ENCODE results near the gene HDAC4. TPM values are rescaled to one million over a fixed set of nuclear protein-coding genes. Genes with fewer than 3 reads are reported as not detected.

The HDAC4 gene
- polyA plus RNA-seq, 3 donors = 12.3 to 22.6 (median 14.5) TPM

DNA sequence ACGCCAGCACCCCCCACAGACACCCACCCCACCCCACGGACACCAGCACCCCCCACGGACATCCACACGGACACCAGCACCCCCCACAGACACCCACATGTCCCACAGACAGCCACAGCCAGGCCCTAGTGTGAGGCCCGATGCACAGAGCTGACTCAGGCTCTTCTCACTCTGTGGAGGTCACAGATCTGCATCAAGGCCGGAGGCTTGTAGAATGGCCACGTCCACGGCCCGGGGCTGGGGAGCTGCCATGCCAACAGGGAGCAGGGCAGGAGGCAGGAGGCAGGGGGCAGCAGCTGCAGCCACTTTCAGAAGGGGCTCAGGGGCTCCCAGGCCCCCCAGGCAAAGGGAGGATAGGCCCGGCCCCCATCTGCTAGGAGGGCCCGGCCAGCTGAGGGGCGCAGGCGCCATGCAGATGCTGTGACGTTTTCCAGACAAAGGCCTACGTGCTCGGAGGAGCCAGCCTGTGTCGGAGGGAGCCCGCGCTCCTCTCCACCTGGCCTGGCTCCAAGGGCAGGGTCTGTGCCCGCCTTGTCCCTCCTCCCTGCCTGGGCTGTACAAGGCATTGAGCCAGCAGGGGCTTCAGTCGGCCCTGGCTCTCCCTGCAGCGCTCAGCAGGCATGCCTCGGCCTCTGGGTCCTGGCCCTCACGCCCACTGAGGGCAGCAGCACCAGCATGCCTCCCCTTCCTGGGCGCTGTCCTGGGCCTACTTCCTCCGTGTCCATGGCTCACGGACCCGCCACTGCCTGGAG lies 304.0 kb downstream of the HDAC4 start:
- no peak for DNase-seq (ENCODE audit: extremely low read depth in 1 of 11, low read depth in 9 of 11, low spot score in 4 of 11)

DNA sequence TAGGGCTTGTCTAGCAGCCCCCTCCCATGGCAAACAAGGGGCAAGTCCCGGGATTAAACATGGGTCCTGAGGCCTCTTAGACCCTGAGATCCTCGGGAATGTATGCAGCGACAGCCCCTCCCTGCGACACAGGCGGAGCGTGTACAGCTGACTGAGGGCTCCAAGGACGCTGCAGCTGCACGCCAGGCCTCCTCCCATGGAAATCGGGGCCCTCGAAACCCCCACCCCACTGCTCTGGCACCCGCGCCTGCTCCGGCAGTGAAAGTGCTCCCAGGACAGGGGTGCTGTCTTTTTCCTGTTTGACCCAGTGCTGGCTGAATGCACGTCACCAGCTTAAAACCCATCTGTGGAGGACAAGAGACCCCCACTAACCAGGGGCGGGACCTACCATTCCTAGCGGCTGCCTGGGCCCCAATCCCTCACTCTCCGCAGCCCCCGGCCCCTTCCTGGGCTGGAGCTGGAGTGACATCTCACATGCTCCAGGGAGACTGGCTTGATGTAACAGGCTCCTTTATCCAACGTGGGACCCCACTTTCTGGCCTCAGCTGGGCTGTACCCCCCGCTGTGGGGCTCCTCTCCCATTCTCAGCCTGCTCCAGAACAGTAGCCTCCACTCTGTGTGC lies 305.2 kb downstream of the HDAC4 start:
- no peak for DNase-seq (ENCODE audit: extremely low read depth in 1 of 11, low read depth in 9 of 11, low spot score in 4 of 11)

DNA sequence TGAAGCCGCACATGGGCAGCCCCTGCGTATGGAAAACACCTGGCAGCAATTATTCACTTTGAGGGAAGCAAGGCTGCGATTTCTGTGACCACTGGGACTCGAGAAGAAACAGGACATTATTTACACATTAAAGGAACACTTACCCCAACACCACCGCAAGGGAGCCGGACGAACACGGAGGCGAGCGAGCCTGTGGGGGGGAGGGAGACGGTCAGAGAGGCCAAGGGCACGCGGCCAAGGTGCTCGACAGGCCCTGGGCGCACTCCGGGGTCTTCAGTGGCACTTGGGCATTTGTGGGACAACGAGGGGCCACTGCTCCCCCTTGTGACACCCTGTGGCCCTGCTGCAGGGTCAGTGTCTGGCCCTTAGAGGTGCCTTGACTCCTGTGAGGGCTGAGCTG lies 306.0 kb downstream of the HDAC4 start:
- no peak for DNase-seq (ENCODE audit: extremely low read depth in 1 of 11, low read depth in 9 of 11, low spot score in 4 of 11)

DNA sequence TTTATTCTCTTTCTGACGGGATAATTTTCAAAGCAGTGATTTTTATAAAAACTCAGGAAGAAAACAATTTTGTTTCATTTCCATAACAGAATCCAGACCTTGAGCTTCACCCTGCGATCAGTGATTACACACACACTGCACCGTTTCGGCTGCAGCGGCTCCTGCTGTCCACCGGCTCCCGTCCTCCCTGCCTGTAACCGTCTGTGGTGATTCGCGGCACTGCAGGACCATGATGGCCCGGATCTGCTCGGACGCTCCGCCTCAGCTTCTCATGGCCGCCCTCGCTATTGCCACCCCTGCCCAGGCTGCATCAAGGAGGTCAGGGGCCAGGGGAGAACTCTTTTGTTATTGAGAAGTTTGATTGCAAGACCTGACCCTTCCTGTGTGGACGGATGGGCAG lies 306.9 kb downstream of the HDAC4 start:
- DNase-seq (ENCODE audit: extremely low read depth in 1 of 11, low read depth in 9 of 11, low spot score in 4 of 11) = no peak

DNA sequence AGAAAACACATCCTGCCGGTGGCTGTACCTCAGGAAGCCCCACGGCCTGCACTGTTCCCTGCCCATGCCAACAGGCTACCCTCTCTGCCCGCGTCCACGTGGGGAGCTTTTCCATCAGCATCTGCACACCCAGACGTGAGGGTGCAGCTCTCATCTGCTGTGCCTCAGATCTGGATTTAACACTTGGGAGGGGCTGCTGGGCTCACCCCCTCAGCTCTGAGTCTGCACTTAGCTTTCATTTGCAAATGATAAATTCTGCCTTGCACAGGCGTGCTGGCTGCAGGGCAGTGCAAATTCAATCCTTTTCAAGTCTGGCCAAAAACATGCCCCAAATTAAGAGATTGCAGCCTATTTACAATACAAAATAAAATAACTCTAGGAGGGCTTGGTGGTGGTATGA lies 307.3 kb downstream of the HDAC4 start:
- no peak for DNase-seq (ENCODE audit: extremely low read depth in 1 of 11, low read depth in 9 of 11, low spot score in 4 of 11)

DNA sequence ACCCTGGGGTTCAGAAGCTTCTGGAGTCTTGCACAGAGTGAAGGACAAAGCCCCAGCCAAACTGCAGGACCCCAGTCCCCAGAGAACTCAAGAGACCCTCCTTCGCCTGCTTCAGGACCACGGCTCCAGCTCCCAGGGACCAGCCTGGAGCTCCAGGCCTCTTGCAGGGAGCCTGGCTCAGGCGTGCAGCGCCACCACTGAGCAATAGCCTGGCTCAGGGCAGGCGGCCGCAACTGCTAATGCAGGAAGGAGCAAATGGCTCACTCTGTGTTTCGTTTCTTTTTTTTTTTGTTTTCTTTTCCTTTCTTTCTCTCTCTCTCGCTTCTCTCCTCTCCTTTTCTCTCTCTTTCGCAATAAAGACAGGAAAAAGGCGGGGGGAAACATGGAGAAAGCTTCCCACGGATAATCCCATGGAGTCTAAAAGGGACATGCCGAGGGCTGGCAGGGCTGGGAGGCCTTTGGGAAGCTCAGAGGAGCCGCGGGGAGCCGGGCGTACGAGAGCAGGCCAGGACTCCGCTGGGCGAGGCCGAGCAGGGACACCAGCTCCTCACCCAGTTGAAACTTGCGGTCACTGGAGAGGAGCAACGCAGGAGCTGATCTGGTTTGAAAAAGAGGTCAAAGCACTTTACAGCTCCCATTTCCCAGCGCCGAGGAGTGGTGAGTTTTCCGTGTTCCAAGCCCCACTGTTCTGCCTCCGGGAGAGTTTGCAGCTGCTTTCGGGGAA lies 308.1 kb downstream of the HDAC4 start:
- no peak for DNase-seq (ENCODE audit: extremely low read depth in 1 of 11, low read depth in 9 of 11, low spot score in 4 of 11)

DNA sequence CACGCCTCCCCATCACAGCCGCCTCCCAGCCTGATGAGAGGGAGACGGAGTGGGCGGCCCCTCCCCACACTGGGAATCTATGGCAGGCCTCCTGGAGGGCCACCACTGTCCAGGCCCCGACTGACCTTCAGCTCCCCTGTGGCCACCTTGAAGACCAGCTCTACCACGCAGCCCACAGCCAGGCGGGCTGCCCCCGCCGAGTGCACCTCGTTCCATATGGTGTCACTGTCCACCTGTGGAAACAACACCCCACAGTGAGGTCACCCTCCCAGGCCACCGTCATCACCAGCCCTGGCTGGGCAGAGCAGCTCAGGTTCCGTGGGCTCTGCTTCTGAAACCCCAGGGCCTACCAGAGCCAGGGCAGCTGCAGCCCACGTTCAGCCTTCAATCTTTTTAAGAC lies 310.9 kb downstream of the HDAC4 start:
- DNase-seq (ENCODE audit: extremely low read depth in 1 of 11, low read depth in 9 of 11, low spot score in 4 of 11) = no peak

DNA sequence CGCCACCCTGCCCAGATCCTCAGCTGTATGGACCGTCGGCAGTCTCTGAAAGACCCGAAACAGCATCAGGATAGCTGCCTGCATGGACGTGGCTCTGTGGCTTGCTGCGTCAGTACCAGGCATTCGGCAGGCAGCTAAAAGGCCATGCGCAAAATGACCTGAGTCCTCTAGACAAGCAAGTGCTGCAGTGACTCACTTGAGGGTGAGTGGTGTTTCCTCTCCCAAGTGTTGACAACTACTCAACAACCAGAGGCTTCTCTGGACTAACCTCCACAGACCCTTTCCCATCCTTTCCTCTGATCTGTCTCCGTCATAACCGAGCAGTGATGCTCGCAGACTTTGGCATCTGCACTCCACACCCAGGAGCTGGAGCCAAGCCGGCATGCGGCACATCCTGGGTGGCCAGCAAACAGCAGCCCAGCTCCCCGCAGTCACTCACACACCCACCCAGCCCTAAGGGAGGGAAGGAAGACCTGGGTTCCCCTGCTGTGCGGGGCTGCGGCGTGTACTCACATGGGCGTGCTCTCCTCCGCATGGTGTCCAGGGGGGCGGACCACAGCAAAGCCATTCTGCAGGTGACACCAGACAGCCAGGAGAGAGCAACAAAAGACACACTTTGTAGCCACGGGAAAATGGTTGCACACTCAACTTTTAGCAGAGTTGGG lies 313.6 kb downstream of the HDAC4 start:
- no peak for DNase-seq (ENCODE audit: extremely low read depth in 1 of 11, low read depth in 9 of 11, low spot score in 4 of 11)

DNA sequence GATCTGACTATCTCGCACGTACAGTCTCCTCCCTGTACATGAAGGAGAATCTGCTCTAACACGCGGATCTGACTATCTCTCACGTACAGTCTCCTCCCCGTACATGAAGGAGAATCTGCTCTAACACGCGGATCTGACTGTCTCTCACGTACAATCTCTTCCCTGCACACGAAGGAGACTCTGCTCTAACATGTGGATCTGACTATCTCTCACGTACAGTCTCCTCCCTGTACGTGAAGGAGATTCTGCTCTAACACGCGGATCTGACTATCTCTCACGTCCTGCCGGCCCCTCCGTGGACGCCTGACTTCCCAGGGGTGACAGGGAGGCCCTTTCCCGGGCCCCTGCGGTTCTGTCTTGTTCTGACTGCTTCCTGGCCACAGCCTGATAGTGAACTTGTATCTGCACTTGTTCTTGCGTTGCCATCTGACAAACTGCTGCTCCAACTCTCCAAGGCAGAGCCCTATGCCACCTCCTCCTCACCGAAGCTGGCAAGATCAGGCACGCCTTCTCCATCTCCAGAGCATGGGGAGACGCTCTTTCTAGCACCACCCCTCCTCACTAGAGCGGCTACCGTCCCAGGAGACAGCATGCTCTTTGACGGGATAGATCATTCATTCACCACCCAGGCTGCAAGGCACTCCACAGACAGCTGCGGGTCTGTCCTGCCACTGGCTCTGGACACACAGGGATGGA lies 314.3 kb downstream of the HDAC4 start:
- DNase-seq (ENCODE audit: extremely low read depth in 1 of 11, low read depth in 9 of 11, low spot score in 4 of 11) = no peak

DNA sequence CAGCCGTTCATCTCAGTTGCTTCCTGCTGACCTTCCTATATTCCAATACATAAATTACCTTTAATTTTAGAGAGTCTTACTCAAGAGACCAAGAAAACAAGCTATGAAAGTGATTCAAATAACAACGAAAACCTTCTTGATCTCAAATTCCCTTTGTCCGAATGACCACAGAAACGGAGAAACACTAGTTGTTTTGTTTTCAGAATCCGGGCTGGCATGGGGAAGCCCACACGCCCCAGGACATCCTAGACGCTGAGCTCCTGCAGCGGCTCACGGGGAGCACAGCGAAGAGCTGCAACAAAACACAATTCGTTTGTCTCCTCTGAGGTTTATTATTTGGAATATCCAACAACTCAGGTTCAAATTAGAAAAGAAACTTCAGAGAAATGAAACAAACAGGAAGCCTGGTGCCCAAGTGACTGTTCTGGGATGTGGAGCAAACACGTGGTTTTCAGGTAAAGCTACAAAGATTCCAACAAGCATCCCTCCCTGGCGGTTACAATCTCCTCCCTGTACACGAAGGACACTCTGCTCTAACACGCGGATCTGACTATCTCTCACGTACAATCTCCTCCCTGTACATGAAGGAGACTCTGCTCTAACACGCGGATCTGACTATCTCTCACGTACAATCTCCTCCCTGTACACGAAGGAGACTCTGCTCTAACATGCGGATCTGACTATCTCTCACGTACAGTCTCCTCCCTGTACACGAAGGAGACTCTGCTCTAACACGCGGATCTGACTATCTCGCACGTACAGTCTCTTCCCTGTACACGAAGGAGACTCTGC lies 315.4 kb downstream of the HDAC4 start:
- DNase-seq (ENCODE audit: extremely low read depth in 1 of 11, low read depth in 9 of 11, low spot score in 4 of 11) = no peak

DNA sequence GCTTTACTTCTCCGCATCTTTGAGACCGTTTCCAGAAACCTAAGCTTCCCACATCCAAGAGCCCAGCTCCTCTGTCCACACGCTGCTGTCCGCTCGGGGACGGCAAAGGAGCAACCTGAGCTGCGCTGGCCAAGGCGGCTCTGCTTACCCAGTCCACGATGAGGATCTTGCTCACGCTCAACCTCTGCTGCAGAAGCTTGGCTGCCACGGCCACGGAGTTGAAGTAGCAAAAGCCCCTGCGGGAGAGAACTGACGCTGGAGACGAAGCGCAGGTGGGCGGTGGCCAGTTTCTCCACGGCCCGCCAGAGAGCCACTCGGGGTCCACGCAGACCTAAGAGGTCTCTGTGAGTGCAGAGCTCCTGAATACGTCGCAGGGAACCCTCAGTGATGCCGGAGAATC lies 316.8 kb downstream of the HDAC4 start:
- no peak for DNase-seq (ENCODE audit: extremely low read depth in 1 of 11, low read depth in 9 of 11, low spot score in 4 of 11)

DNA sequence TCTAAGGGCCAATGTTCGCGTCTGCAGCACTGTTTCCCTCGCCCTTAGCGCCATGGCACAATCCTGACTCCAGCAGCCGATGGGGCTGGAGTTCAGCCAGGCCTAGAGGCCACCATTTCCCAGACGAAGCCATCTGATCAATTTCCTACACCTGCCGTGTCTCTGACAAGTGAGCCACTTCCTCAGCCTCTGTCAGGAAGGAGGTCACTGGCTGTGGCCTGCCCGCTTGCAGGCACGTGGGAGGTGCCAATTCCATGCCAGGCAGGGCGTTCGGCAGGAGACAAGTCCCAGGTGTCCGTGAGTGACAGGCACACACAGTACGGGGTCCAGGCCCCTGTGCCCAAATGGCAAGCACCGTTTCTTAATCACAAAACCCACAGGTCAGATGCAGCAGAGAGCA lies 318.4 kb downstream of the HDAC4 start:
- no peak for DNase-seq (ENCODE audit: extremely low read depth in 1 of 11, low read depth in 9 of 11, low spot score in 4 of 11)

DNA sequence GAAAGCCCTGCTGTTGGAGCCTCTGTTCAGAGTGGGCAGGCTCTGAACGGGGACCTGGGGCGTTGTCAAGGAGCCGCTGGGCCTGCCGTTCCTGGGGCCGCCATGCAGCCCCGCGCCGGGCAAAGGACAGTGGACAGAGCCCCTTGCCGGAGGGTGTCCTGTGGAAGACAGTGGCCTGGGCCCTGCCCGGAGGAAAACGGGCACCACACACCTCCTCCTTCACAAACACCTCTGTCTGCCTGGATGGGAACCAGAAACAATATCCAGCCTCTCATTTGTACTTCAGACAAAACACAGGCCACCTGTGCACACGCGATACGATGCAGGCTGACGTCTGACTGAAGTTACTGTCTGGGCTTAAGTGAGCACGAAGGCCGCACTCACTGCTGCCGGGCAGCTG lies 319.2 kb downstream of the HDAC4 start:
- DNase-seq (ENCODE audit: extremely low read depth in 1 of 11, low read depth in 9 of 11, low spot score in 4 of 11) = no peak

DNA sequence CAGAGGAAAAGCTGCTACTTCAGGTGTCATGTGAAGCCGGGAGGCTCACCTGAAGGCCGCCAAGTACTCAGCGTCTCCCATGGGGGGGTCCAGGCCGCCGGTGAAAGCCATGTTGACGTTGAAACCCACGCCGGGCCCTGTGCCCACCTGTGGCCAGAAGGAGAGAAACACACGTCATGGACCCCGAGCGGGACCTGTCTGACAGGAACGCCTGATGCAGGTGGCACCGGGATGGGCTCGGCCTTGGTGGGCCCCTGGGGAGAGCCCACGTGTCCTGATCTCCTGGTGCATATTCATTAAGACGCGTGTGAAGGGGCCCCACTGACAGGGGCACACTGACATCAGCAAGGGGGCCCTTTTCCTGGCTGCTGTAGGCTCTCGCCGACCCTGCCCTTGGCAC lies 319.8 kb downstream of the HDAC4 start:
- no peak for DNase-seq (ENCODE audit: extremely low read depth in 1 of 11, low read depth in 9 of 11, low spot score in 4 of 11)

DNA sequence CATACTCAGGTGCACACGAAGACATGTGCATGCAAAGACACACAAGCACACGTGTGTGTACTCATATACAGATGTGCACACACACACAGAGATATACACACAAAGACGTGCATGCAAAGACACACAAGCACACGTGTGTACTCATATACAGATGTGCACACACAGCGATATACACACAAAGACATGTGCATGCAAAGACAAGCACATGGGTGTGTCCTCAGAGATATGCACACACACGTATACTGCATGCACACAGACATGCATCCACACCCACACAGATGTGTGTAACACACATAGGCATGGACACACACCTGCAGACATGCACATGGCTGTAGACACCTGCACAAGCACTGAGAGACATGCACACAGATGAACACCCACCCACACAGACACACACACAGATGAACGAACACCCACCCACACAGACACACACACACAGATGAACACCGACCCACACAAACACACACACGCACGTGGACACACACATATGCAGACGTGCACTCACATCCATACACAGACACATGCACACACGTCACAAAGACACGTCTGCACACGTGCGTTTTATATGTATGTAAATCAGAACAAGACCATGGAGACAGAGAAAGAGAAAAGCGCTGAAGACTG lies 321.0 kb downstream of the HDAC4 start:
- no peak for DNase-seq (ENCODE audit: extremely low read depth in 1 of 11, low read depth in 9 of 11, low spot score in 4 of 11)

DNA sequence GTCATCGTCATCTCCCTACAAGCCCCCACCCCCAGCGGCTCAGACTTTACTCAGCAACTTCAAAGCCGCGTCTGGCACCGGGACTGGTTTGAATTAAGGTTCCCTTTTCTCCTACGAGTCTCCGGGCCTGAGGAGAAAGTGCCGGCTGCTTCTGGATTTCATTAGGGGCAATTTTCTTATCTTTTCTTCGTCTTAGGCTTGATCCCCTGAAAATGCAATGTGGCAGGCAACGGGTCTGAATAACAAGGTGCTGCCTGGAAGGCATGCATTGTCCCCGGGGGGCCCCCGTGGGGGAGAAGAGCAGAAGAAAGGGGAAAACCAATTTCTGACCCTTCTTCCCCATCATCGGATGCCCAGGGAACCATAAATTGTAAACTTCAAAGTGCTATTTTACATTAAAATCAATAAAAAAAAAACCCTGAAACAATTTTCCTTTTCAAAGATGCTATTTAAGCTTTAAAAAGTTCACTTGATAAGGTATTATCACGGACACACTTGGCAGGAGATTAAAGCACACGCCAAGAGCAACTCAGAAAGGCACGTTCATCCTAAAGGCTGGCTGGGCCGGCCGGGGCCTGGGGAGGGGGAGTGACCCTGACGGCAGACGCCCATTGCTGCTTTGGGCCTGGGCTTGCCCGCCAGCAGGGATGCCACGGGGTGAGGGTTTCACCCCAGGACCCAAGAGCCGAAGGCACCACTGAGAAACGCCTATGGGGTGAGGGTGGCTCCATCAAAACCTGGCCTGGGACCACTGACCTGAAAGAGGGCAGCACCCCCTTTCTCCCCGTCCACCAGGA lies 322.5 kb downstream of the HDAC4 start:
- no peak for DNase-seq (ENCODE audit: extremely low read depth in 1 of 11, low read depth in 9 of 11, low spot score in 4 of 11)

DNA sequence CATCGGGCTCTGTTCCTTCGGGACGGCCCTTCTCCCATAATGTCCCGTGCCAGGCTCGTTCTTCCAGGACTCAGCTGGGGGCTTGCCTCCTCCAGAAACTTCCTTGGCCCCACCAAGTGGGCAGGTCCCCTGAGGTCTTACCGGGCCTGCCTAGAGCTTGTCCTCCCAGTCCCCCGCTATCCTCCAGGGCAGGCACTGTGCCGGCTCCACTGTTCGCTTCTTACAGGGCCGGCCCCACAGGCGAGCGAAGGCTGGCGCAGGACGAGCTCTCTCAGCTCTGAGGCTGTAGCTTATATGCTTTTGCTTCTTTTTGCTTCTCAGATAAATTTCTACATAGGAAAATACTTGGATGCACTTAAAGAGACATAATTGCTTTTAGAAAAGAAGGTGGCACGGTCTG lies 323.6 kb downstream of the HDAC4 start:
- DNase-seq (ENCODE audit: extremely low read depth in 1 of 11, low read depth in 9 of 11, low spot score in 4 of 11) = no peak
